GM12878 (cell line): ENCODE measurements around the gene GALNT9. TPM values are rescaled to one million over a fixed set of nuclear protein-coding genes. Genes with fewer than 3 reads are reported as not detected.

ENCODE experiments used
- ATAC-seq: fragments of 200-7000 bp; cut with Tn5 transposase; 3 replicates; pipeline ENCODE4 v1.9.1; 2020; ENCODE audit warnings: mild to moderate bottlenecking, moderate library complexity
- BruUV-seq: library from RNA; stranded (reverse); fragments of 400-500 nt; replicated peaks from 2 replicates; lab custom pipeline; 2021; lab: Mats Ljungman, UMichigan
- CTCF ChIA-PET: fragments of 300-600 bp; sonication (Branson Sonifier 250); formaldehyde crosslinking; extraction: SDS; loops from one replicate; lab custom pipeline; 2021; ENCODE audit warnings: inconsistent platforms; lab: Yijun Ruan, JAX
- POLR2A ChIA-PET: fragments of 350-600 bp; formaldehyde crosslinking; extraction: SDS; loops from one replicate; lab custom pipeline; 2021; ENCODE audit warnings: inconsistent platforms; lab: Charles Lee
- RAD21 ChIA-PET: fragments of 300-600 bp; sonication (Branson Sonifier 250); formaldehyde crosslinking; loops from one replicate; lab custom pipeline; 2023; ENCODE audit warnings: antibody characterized with exemption; ENCODE audit not compliant: unreplicated experiment; lab: Charles Lee
- SMC1A ChIA-PET: fragments of 300-600 bp; sonication (Branson Sonifier 250); formaldehyde crosslinking; loops from one replicate; lab custom pipeline; 2023; ENCODE audit not compliant: unreplicated experiment, uncharacterized antibody; lab: Charles Lee
- DNase-seq: peaks from one replicate; pipeline ENCODE4 v3.0.0-alpha.2; 2011; ENCODE audit warnings: low read depth, low spot score
- FAIRE-seq: peaks from 3 replicates; lab custom pipeline; 2011; peaks lifted over from hg19 to GRCh38; lab: Jason Lieb, UNC
- H2AFZ ChIP-seq: 2 replicates; pipeline ENCODE4 v1.6.0; 2011; ENCODE audit warnings: low read depth, low read length, control low read depth; ENCODE audit not compliant: control insufficient read depth
- H3K27ac ChIP-seq: 2 replicates; pipeline ENCODE4 v1.5.1; 2011; ENCODE audit warnings: control low read depth; ENCODE audit not compliant: control insufficient read depth, insufficient read depth
- H3K27me3 ChIP-seq, 2 experiments: replicated peaks in 1 of 2; 2 replicates each; pipeline versions ENCODE4 v1.6.0 to v1.6.1; 2011; ENCODE audit warnings: low read length in 1 of 2; ENCODE audit not compliant: control insufficient read depth in 2 of 2, insufficient read depth in 2 of 2
- H3K36me3 ChIP-seq, 2 experiments: 2 replicates each; pipeline ENCODE4 v1.5.1; 2011; ENCODE audit warnings: low read length in 1 of 2; ENCODE audit not compliant: control insufficient read depth in 2 of 2, insufficient read depth in 2 of 2
- H3K4me1 ChIP-seq: 2 replicates; pipeline ENCODE4 v1.6.1; 2011; ENCODE audit warnings: mild to moderate bottlenecking, low read length, moderate library complexity, mixed read lengths; ENCODE audit not compliant: control insufficient read depth, insufficient read depth
- H3K4me2 ChIP-seq: 2 replicates; pipeline ENCODE4 v1.6.0; 2011; ENCODE audit warnings: control low read depth; ENCODE audit not compliant: control insufficient read depth, insufficient read depth
- H3K4me3 ChIP-seq: fragments of 200-600 bp; sonication (generic); 2 replicates; pipeline ENCODE4 v1.5.1; 2016
- H3K79me2 ChIP-seq: 2 replicates; pipeline ENCODE4 v1.6.0; 2011; ENCODE audit warnings: low read length; ENCODE audit not compliant: control insufficient read depth, insufficient read depth
- H3K9ac ChIP-seq: 2 replicates; pipeline ENCODE4 v1.8.0; 2011; ENCODE audit warnings: low read length, control low read depth, mixed read lengths; ENCODE audit not compliant: control insufficient read depth, insufficient read depth
- H3K9me3 ChIP-seq: replicated peaks from 3 replicates; pipeline ENCODE4 v1.5.1; 2011; ENCODE audit warnings: mild to moderate bottlenecking, low read length; ENCODE audit not compliant: control insufficient read depth, insufficient read depth
- H4K20me1 ChIP-seq: 2 replicates; pipeline ENCODE4 v1.6.0; 2011; ENCODE audit not compliant: control insufficient read depth, insufficient read depth
- BHLHE40 ChIP-seq, 2 experiments: fragments of 450-650 bp in 1 of 2; IDR thresholded peaks; 2 replicates each; pipeline ENCODE4 v1.6.1; 2011 to 2017; ENCODE audit warnings: low read depth in 2 of 2, borderline replicate concordance in 1 of 2, improper control_type of control experiment in 1 of 2, low read length in 1 of 2, mild to moderate bottlenecking in 1 of 2
- KDM1A ChIP-seq: fragments of 200-600 bp; sonication (generic); IDR thresholded peaks from 2 replicates; pipeline ENCODE4 v1.6.1; 2016; ENCODE audit warnings: borderline replicate concordance
- NFYA ChIP-seq: IDR thresholded peaks from 2 replicates; pipeline ENCODE4 v1.6.1; 2011; ENCODE audit warnings: low read depth, mild to moderate bottlenecking, low read length, improper control_type of control experiment, borderline replicate concordance
- RFX5 ChIP-seq: IDR thresholded peaks from 2 replicates; pipeline ENCODE4 v1.6.1; 2011; ENCODE audit warnings: low read depth, low read length, improper control_type of control experiment
- SMAD1 ChIP-seq: fragments of 450-650 bp; IDR thresholded peaks from 2 replicates; pipeline ENCODE4 v1.6.1; 2018; ENCODE audit warnings: mild to moderate bottlenecking, low read depth; ENCODE audit not compliant: partially characterized antibody
- SMARCA5 ChIP-seq: fragments of 450-650 bp; IDR thresholded peaks from 2 replicates; pipeline ENCODE4 v1.6.1; 2017; ENCODE audit warnings: mild to moderate bottlenecking
- TAF1 ChIP-seq: IDR thresholded peaks from 2 replicates; pipeline ENCODE4 v1.6.1; 2011; ENCODE audit warnings: mild to moderate bottlenecking, low read depth, low read length, borderline replicate concordance
- YBX1 ChIP-seq: fragments of 450-650 bp; IDR thresholded peaks from 2 replicates; pipeline ENCODE4 v1.6.1; 2016; ENCODE audit warnings: antibody characterized with exemption
- ZBED1 ChIP-seq: IDR thresholded peaks from 2 replicates; pipeline ENCODE4 v1.6.1; 2016; ENCODE audit warnings: borderline replicate concordance
- ZNF24 ChIP-seq: fragments of 450-650 bp; IDR thresholded peaks from 2 replicates; pipeline ENCODE4 v1.6.1; 2017; ENCODE audit warnings: antibody characterized with exemption, mild to moderate bottlenecking
- WGBS: methylation state at CpG from one replicate; pipeline ENCODE4 v1.1.6; 2016; ENCODE audit warnings: low lambda C conversion rate; ENCODE audit not compliant: insufficient replicate concordance, insufficient coverage; ENCODE audit errors: missing lambda C conversion rate; 5-methylcytosine and 5-hydroxymethylcytosine counted together
- in situ Hi-C: fragments of 300-500 bp; cut with MboI; formaldehyde crosslinking; loops from 9 replicates; pipeline ENCODE4 v1.14.3; 2018; ENCODE audit warnings: mixed read lengths
- intact Hi-C: fragments of 100-400 bp; cut with micrococcal nuclease; formaldehyde crosslinking; loops from one replicate; pipeline ENCODE4 v1.14.2; 2022; ENCODE audit not compliant: unreplicated experiment
- polyA plus RNA-seq, 11 experiments: library from polyadenylated mRNA; depleted of rRNA in 4 of 11; unstranded in 6 of 11; stranded (reverse) in 5 of 11; fragments of >200 nt; fragmentation: Nextera tagmentation in 4 of 11; fragmentation: Illumina TruSeq in 1 of 11; extraction: Ambion mirVana in 4 of 11; extraction: Trizol in 1 of 11; gene quantifications; 1 replicate in 1 of 11; 2 replicates in 10 of 11; pipeline versions ENCODE4 v1.2.1 to v1.2.3, GENCODE V29; 2011 to 2016; ENCODE audit warnings: inconsistent platforms in 2 of 11, missing spikeins in 2 of 11, low read depth in 1 of 11
- total RNA-seq, 4 experiments: library from RNA; depleted of rRNA in 3 of 4; stranded (reverse); fragments of >200 nt in 3 of 4; fragmentation: Illumina TruSeq in 1 of 4; extraction: Trizol in 1 of 4; gene quantifications; 2 replicates each; pipeline versions ENCODE4 v1.2.1 to v1.2.3, GENCODE V29; 2013 to 2021
- TF ChIP-seq, protein P1 (sequence below): fragments of 450-650 bp; IDR thresholded peaks from 2 replicates; pipeline ENCODE4 v1.6.1; 2018; ENCODE audit warnings: borderline replicate concordance, mild to moderate bottlenecking; ENCODE audit not compliant: partially characterized antibody
- TF ChIP-seq, protein P2 (sequence below): fragments of 450-650 bp; IDR thresholded peaks from 2 replicates; pipeline ENCODE4 v1.6.1; 2016; ENCODE audit warnings: mild to moderate bottlenecking
- TF ChIP-seq, protein P3 (sequence below): fragments of 450-650 bp; conservative IDR thresholded peaks from 2 replicates; pipeline ENCODE4 v1.6.1; 2017; ENCODE audit warnings: mild to moderate bottlenecking, moderate library complexity

GALNT9 gene
- total and polyA plus RNA-seq, 10 of the 15 experiments (the other 5 are each of a cell fraction or from before 2014, with no cell fraction given) = 0.04 TPM; not detected in 9

DNA sequence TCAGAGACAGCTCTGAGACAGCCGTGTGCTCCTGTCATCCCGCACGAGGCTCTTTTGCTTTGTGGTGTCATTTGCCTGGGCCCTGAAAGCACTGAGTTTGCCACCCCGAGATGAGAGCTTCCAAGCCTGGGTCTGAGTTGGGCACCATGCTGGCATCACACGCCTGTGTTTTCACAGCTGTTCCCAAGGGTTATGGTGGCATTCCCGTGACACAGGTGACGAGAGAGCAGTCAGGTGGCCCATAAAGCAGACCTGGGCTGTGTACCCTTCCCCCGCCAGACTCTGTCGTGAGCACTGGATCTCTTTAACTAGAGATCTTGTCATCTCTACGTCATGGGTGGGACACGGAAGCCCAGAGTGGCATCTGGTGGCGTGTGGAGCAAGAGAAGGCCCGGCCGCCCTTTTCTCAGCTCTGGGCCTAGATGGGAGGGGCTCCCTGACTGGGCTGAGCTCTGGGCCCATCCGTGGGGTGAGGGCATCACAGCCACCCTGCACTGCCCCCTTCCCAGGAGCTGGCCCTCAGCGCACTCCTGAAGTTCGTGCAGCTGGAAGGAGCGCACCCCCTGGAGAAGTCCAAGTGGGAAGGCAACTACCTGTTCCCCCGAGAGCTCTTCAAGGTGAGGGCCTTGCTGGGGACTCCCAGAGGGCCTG, 182.5 kb downstream of the GALNT9 start:
- DNase-seq = no peak

More for the DNA sequence above, 182.5 kb downstream of the GALNT9 start:
- in situ Hi-C loops (no loop called here), intact Hi-C loops (no loop called here)
- Histone ChIP-seq H3K9ac (no peak overlapping the region), H3K27me3 (no peaks in the 10 kb centered on the region), H3K4me1 (peaks cover 11% of the 10 kb centered on the region), H3K4me2 (no peak overlapping the region), H2AFZ (no peak overlapping the region), H3K9me3 (no peaks in the 10 kb centered on the region), H3K4me3 (no peak overlapping the region), H3K36me3 (peaks cover 0 to 5% of the 10 kb centered on the region in 2 experiments; a peak in 3 of 4 replicates), H4K20me1 (no peaks in the 10 kb centered on the region; the same call in 1 of the 2 replicates), H3K79me2 (peaks cover 38% of the 10 kb centered on the region), H3K27ac (no peak overlapping the region)
- FAIRE-seq = no peak
- POLR2A ChIA-PET = no interaction called here
- TF ChIP-seq BHLHE40 (IDR thresholded peaks at IDR 0.05; ENCODE audit: borderline replicate concordance in 1 of 2, low read depth in 2 of 2, low read length in 1 of 2) (no peak), RFX5 (no peak), SMARCA5 (no peak), NFYA (no peak), ZBED1 (no peak), TAF1 (no peak), YBX1 (no peak), ZNF24 (no peak), KDM1A (no peak), SMAD1 (no peak)
- TF ChIP-seq, protein P1, sequence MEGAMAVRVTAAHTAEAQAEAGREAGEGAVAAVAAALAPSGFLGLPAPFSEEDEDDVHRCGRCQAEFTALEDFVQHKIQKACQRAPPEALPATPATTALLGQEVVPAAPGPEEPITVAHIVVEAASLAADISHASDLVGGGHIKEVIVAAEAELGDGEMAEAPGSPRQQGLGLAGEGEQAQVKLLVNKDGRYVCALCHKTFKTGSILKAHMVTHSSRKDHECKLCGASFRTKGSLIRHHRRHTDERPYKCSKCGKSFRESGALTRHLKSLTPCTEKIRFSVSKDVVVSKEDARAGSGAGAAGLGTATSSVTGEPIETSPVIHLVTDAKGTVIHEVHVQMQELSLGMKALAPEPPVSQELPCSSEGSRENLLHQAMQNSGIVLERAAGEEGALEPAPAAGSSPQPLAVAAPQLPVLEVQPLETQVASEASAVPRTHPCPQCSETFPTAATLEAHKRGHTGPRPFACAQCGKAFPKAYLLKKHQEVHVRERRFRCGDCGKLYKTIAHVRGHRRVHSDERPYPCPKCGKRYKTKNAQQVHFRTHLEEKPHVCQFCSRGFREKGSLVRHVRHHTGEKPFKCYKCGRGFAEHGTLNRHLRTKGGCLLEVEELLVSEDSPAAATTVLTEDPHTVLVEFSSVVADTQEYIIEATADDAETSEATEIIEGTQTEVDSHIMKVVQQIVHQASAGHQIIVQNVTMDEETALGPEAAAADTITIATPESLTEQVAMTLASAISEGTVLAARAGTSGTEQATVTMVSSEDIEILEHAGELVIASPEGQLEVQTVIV = no peak
- TF ChIP-seq, protein P2, sequence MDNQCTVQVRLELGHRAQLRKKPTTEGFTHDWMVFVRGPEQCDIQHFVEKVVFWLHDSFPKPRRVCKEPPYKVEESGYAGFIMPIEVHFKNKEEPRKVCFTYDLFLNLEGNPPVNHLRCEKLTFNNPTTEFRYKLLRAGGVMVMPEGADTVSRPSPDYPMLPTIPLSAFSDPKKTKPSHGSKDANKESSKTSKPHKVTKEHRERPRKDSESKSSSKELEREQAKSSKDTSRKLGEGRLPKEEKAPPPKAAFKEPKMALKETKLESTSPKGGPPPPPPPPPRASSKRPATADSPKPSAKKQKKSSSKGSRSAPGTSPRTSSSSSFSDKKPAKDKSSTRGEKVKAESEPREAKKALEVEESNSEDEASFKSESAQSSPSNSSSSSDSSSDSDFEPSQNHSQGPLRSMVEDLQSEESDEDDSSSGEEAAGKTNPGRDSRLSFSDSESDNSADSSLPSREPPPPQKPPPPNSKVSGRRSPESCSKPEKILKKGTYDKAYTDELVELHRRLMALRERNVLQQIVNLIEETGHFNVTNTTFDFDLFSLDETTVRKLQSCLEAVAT = no peak
- TF ChIP-seq, protein P3, sequence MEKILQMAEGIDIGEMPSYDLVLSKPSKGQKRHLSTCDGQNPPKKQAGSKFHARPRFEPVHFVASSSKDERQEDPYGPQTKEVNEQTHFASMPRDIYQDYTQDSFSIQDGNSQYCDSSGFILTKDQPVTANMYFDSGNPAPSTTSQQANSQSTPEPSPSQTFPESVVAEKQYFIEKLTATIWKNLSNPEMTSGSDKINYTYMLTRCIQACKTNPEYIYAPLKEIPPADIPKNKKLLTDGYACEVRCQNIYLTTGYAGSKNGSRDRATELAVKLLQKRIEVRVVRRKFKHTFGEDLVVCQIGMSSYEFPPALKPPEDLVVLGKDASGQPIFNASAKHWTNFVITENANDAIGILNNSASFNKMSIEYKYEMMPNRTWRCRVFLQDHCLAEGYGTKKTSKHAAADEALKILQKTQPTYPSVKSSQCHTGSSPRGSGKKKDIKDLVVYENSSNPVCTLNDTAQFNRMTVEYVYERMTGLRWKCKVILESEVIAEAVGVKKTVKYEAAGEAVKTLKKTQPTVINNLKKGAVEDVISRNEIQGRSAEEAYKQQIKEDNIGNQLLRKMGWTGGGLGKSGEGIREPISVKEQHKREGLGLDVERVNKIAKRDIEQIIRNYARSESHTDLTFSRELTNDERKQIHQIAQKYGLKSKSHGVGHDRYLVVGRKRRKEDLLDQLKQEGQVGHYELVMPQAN = no peak
- CTCF ChIA-PET = no interaction called here
- ATAC-seq = no peak
- SMC1A ChIA-PET = no interaction called here
- RAD21 ChIA-PET = no interaction called here
- WGBS = 89% methylated on average over 19 of the region's 19 CpGs
- no TSS peak for BruUV-seq
